OCI-LY1 (cell line): Measurements from ENCODE around the gene SPATA46.

Source experiments
- EZH2 ChIP-seq: fragments of 200-600 bp; sonication (generic), shearing (Covaris generic); IDR thresholded peaks from 2 replicates; pipeline ENCODE4 v1.8.0; 2017; ENCODE audit warnings: borderline replicate concordance, mixed run types, mild to moderate bottlenecking, antibody characterized with exemption, low read length, moderate library complexity, mixed read lengths
- TF ChIP-seq, protein P1 (sequence below): fragments of 200-600 bp; sonication (generic), shearing (Covaris generic); IDR thresholded peaks from 2 replicates; pipeline ENCODE4 v1.5.1; 2017; ENCODE audit warnings: mild to moderate bottlenecking, antibody characterized with exemption, low read length, moderate library complexity, mixed read lengths

DNA sequence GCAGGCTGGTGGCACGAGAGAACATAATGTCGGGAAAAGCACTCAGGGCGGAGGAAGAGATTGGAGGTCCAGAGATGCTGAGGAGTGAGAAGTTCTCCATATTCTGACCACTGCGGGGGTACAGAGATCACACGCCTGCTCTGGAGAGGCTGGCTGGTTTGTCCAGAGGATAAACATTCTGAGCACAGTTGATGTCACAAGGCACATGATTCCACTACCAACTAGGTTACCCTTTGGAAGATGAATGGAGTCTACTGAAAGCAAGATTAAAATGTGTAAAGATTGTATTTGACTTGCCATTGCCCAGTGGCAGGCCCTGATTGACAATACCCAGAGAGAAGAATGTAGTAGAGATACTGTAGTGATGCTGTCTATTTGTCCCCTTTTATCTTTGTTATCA lies at the start of gene SPATA46:
- no peak for TF ChIP-seq EZH2
- TF ChIP-seq, protein P1, sequence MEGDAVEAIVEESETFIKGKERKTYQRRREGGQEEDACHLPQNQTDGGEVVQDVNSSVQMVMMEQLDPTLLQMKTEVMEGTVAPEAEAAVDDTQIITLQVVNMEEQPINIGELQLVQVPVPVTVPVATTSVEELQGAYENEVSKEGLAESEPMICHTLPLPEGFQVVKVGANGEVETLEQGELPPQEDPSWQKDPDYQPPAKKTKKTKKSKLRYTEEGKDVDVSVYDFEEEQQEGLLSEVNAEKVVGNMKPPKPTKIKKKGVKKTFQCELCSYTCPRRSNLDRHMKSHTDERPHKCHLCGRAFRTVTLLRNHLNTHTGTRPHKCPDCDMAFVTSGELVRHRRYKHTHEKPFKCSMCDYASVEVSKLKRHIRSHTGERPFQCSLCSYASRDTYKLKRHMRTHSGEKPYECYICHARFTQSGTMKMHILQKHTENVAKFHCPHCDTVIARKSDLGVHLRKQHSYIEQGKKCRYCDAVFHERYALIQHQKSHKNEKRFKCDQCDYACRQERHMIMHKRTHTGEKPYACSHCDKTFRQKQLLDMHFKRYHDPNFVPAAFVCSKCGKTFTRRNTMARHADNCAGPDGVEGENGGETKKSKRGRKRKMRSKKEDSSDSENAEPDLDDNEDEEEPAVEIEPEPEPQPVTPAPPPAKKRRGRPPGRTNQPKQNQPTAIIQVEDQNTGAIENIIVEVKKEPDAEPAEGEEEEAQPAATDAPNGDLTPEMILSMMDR = no peak
